ENCODE measurements around the gene CXCR1.
"Not testable (repeated sequence)": the region's sequence is repeated elsewhere in the genome, so short reads cannot be mapped to it uniquely, and the experiment has no call there.

The CXCR1 gene

GRCh38 chr2:218162814-218163213 is 3.9 kb downstream of the CXCR1 start:
- no peak for DNase-seq (ENCODE audit: low read depth in 3 of 3, low spot score in 1 of 3)

GRCh38 chr2:218161644-218162043 is 5.1 kb downstream of the CXCR1 start:
- no peak for DNase-seq (ENCODE audit: low read depth in 3 of 3, low spot score in 1 of 3)

- DNase-seq (ENCODE audit: low read depth in 3 of 3, low spot score in 1 of 3): no peak
These were observed 10.7 kb downstream of the CXCR1 start for GRCh38 chr2:218155953-218156479.

DNA sequence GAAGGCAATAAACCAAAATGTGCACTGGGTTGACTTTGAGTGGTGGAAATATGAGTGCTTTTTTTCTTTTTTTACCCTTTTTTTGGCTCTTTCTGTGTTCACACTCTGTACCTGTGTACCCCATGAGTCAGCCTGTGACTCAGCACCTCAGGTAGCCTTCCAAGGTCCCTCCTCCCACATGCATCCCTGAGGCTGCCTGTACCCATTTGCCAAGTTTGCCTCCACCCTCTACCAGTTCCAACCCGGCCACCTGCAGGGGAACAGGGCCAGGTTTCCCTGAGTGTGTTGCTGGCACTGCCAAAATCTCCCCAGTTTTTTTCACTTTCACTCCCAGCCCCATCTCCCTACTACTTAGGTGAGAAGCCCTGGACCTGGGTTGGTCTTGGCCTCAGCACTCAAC is 14.0 kb downstream of the CXCR1 start:
- DNase-seq (ENCODE audit: low read depth in 3 of 3, low spot score in 1 of 3): no peak

DNA sequence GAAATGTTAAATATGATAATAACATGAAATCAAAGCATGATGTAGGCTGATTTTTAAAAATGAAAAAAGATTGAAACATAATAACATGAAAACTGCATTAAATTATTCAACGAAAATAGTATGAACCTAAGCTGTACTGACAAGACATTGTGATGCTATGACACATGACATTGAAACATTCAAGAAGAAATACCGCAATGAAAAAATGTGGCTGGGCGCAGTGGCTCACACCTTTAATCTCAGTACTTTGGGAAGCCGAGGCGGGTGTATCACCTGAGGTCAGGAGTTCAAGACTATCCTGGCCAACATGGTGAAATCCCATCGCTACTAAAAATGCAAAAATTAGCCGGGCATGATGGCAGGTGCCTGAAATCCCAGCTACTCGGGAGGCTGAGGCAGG is 14.6 kb downstream of the CXCR1 start:
- DNase-seq (ENCODE audit: low read depth in 3 of 3, low spot score in 1 of 3): no peak

- no peak for DNase-seq (ENCODE audit: low read depth in 3 of 3, low spot score in 1 of 3)
These were observed 16.8 kb downstream of the CXCR1 start for GRCh38 chr2:218149848-218150440.

- DNase-seq (ENCODE audit: low read depth in 3 of 3, low spot score in 1 of 3): no peak
These were observed 17.7 kb downstream of the CXCR1 start for GRCh38 chr2:218149098-218149497.

DNA sequence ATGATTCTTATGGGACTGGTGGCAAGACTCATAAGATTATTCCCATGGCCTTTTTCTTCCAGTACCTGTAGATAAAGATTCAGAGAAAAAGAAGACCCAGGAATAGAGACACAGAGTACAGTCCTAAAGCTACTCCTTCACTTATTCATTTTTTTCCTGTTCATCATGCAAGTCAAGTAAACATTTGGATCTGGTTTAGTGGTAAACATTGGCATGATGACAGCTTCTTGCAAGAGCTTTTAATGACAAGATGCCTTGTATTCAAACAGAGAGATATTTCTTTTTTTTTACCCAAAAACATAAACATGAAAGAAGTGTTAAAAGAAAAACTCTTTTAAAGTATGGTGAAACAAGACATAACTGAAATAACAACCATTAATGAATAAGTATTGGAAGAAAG is 20.7 kb downstream of the CXCR1 start:
- DNase-seq (ENCODE audit: low read depth in 3 of 3, low spot score in 1 of 3): no peak

DNA sequence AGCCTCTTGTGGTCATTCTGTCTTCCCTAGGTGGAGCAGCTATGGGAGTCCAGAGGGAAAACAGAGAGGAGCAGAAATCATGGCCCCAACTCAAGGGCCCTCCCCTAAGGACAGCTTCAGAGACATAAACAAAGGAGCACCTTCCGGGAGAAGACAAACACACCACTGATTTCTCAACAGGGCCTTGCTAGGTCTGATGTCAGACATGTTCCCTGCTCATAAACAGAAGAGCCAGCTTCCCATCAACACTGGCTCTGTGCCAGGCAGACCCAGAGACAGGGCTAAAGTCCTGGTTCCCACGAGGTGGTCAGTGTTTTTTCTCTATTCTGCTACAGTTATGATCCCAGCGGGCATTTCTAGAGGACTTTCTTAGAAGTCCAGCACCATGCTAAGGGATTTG is 21.6 kb downstream of the CXCR1 start:
- DNase-seq (ENCODE audit: low read depth in 3 of 3, low spot score in 1 of 3): no peak

DNA sequence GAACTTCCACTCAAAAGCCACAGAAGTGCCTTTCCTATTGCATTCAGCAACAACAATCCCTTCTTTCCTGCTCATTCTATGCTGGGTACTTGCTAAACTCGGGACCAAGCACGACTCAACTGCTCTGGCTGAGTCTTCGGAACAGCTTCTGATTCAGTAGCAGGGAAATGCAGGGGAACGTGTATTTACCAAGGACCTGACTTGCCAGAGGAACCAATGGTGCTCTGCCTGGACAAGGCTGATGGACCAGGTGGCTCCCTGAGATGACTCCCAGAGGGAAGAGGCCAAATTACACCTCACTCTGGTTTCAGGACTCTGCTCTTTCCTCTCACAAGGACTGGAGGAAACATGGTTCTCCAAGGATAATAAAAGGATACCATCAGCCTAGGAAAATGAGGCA is 28.7 kb downstream of the CXCR1 start:
- DNase-seq (ENCODE audit: low read depth in 3 of 3, low spot score in 1 of 3): no peak

- DNase-seq (ENCODE audit: low read depth in 3 of 3, low spot score in 1 of 3): no peak
These were observed 29.2 kb downstream of the CXCR1 start for GRCh38 chr2:218137514-218137913.

GRCh38 chr2:218130822-218131221 is 35.9 kb downstream of the CXCR1 start:
- no peak for DNase-seq (ENCODE audit: low read depth in 3 of 3, low spot score in 1 of 3)

- DNase-seq (ENCODE audit: low read depth in 3 of 3, low spot score in 1 of 3): no peak
These were observed 36.4 kb downstream of the CXCR1 start for GRCh38 chr2:218130377-218130776.

GRCh38 chr2:218129458-218130135 is 37.2 kb downstream of the CXCR1 start:
- DNase-seq (ENCODE audit: low read depth in 3 of 3, low spot score in 1 of 3): no peak

DNA sequence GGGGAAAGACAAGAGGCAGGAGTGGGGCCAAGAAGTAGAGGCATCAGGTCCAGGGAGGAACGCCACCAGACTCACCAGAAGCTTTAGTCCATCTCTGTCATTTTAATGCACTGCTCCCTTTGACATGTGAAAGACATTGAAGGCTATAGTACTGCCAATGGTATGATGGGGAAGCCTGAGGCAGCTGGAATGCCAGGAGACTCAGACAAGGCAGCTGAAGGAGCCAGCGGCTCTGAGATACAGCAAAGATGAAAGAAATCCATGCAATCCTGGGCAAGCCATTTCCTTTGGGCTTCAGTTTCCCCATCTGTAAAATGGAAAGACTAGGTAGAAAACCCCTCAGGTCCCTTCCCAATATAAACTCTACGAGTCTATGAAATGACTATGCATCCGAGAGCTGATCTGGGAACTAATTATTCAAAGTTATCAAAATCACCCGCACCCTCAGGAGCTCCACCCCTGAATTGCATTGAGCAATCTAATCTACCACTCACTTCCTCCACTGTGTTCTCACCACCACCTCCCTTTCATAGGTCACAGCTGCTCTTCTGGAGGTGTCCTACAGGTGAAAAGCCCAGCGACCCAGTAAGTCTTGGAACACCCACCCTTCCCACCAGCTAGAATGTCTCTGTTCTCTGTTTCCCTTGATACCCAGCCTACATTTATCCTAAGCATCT is 37.8 kb downstream of the CXCR1 start:
- no peak for DNase-seq (ENCODE audit: low read depth in 3 of 3, low spot score in 1 of 3)

DNA sequence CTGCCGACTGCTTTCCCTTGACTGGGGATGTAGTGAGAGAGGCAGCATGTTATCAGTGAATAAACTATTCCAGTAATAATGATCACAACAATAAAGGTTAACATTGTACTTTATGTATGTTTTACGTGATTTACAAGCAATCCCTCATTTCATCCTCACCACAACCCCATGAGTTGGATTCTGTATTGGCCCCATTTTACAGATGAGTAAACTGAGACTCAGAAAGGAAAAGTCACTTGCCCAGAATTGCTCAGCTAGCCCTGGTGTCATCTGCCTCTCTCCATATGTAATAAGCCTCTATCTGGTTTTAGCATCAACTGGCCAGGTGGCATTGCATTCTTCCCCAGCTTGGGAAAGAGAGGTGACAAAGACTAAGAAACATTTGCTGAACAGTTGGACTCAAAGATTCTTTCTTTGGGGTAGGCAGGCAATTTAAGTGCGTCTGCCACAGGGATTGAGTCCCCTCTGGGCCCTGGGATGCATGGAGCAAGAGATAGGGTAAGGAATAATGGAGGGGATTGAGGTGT is 38.8 kb downstream of the CXCR1 start:
- no peak for DNase-seq (ENCODE audit: low read depth in 3 of 3, low spot score in 1 of 3)

DNA sequence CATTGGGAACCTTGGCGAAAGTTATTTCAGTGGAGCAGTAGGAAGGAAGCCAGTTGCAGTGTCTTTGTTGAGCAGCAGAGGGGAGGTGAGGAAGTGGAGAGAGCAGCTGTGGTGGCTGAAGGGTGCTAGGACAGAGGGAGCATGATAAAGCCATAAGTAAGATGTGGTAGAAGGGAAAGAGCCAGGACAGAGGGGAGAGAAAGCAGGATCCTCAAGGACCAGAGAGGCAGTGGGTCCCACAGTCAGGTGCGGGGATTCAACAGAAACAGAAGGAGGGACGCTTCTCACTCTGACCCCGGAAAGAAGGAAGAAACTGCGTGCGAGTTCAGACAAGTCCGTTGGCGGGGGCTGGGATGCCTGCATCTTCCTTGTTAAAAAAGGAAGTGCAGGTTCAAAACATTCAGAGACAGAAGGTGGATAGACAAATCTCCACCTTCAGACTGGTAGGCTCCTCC is 41.1 kb downstream of the CXCR1 start, which contains the start of gene CXCR2:
Gene CXCR2 (plus strand): TSS at position 403 of the 455 bp plus-strand sequence. CDS start 8,774 bp downstream, outside the sequence.
- DNase-seq (ENCODE audit: low read depth in 3 of 3, low spot score in 1 of 3): no peak

- DNase-seq (ENCODE audit: low read depth in 3 of 3, low spot score in 1 of 3): no peak
These were observed 41.7 kb downstream of the CXCR1 start for GRCh38 chr2:218125095-218125494.

GRCh38 chr2:218123986-218124385 is 42.8 kb downstream of the CXCR1 start:
- DNase-seq (ENCODE audit: low read depth in 3 of 3, low spot score in 1 of 3): no peak

DNA sequence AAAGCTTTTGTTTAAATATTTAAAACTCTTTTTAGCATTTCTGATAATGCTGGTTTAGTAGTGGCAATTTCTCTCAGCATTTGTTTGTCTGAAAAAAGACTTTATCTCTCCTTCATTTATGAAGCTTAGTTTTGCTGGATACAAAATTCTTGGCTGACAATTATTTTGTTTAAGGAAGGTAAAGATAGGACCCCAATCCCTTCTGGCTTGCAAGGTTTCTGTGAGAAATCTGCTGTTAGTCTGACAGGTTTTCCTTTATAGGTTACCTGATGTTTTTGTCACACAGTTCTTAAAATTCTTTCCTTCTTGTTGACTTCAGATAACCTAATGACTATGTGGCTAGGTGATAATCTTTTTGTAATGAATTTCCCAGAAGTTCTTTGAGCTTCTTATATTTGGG is 44.5 kb downstream of the CXCR1 start:
- not testable (repeated sequence) for DNase-seq (ENCODE audit: low read depth in 3 of 3, low spot score in 1 of 3)

DNA sequence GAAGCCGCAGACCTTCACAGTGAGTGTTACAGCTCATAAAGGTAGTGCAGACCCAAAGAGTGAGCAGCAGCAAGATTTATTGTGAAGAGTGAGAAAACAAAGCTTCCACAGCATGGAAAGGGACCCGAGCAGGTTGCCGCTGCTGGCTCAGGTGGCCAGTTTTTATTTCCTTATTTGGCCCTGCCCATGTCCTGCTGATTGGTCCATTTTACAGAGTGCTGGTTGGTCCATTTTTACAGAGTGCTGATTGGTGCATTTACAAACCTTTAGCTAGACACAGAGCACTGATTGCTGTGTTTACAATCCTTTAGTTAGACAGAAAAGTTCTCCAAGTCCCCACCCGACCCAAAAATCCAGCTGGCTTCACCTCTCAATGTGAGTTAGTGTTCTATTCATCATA is 45.0 kb downstream of the CXCR1 start:
- not testable (repeated sequence) for DNase-seq (ENCODE audit: low read depth in 3 of 3, low spot score in 1 of 3)

All from stimulated activated CD4-positive, alpha-beta T cell treated with anti-CD3 and anti-CD28 coated beads, TNF-alpha, amount 100 ng/mL, for 1 hour (primary cell).